B cell (primary cell): ENCODE data around the gene ARPP19. TPM values are rescaled to one million over a fixed set of nuclear protein-coding genes. Genes with fewer than 3 reads are reported as not detected.
"Not testable (repeated sequence)": the region's sequence is repeated elsewhere in the genome, so short reads cannot be mapped to it uniquely, and the experiment has no call there.

Experiments
- ATAC-seq: fragments of 200-7000 bp; cut with Tn5 transposase; one replicate; pipeline ENCODE4 v1.10.0; 2021; ENCODE audit warnings: low read depth, mild to moderate bottlenecking, moderate number of reproducible peaks, moderate library complexity
- CTCF ChIA-PET: fragments of 350-600 bp; sonication (Branson Sonifier 250); formaldehyde crosslinking; loops from one replicate; lab custom pipeline; 2021; ENCODE audit warnings: antibody characterized with exemption, inconsistent platforms; lab: Charles Lee
- POLR2A ChIA-PET: fragments of 350-600 bp; sonication (Branson Sonifier 250); formaldehyde crosslinking; loops from one replicate; lab custom pipeline; 2021; ENCODE audit warnings: antibody characterized with exemption; lab: Charles Lee
- DNase-seq: peaks from one replicate; pipeline ENCODE4 v3.0.0; 2013
- H2AFZ ChIP-seq: 2 replicates; pipeline ENCODE4 v1.6.1; 2012; ENCODE audit warnings: mild to moderate bottlenecking, low read depth, low read length; ENCODE audit not compliant: insufficient read depth, poor library complexity, severe bottlenecking
- H3K27ac ChIP-seq, 2 donors: 1 replicate in 1 of 2; 2 replicates in 1 of 2; pipeline ENCODE4 v1.5.1; 2012 to 2013; ENCODE audit warnings: low read length in 2 of 2, mild to moderate bottlenecking in 2 of 2, moderate library complexity in 1 of 2
- H3K27me3 ChIP-seq, 4 experiments: fragments of 200-600 bp in 1 of 4; sonication (generic) in 1 of 4; replicated peaks in 1 of 4; 1 replicate in 2 of 4; 2 replicates in 2 of 4; pipeline versions ENCODE4 v1.6.1 to v1.7.0; 2013 to 2016; ENCODE audit warnings: low read length in 3 of 4, mild to moderate bottlenecking in 2 of 4, mixed read lengths in 1 of 4, moderate library complexity in 1 of 4; ENCODE audit not compliant: insufficient read depth in 4 of 4, control insufficient read depth in 3 of 4; ENCODE audit errors: control extremely low read depth in 1 of 4
- H3K36me3 ChIP-seq, 2 experiments: replicated peaks in 1 of 2; 1 replicate in 1 of 2; 2 replicates in 1 of 2; pipeline versions ENCODE4 v1.6.1 to v1.7.1; 2013; ENCODE audit warnings: low read length in 1 of 2; ENCODE audit not compliant: insufficient read depth in 2 of 2, control insufficient read depth in 1 of 2; ENCODE audit errors: control extremely low read depth in 1 of 2, extremely low read depth in 1 of 2
- H3K4me1 ChIP-seq, 2 donors: fragments of 200-600 bp in 1 of 2; sonication (generic) in 1 of 2; 1 replicate in 1 of 2; 2 replicates in 1 of 2; pipeline versions ENCODE4 v1.5.1 to v1.6.1; 2013 to 2017; ENCODE audit warnings: low read length in 2 of 2; ENCODE audit not compliant: control insufficient read depth in 2 of 2, insufficient read depth in 2 of 2
- H3K4me2 ChIP-seq: replicated peaks from 2 replicates; pipeline ENCODE3; 2012; ENCODE audit warnings: mild to moderate bottlenecking, low read depth, low read length; ENCODE audit not compliant: poor library complexity, severe bottlenecking
- H3K4me3 ChIP-seq, 5 experiments: fragments of 200-600 bp in 1 of 5; sonication (generic) in 1 of 5; 1 replicate in 3 of 5; 2 replicates in 2 of 5; pipeline versions ENCODE4 v1.5.1 to v1.7.0; 2011 to 2016; ENCODE audit warnings: low read length in 4 of 5, mild to moderate bottlenecking in 4 of 5, low read depth in 2 of 5, control low read depth in 1 of 5, moderate library complexity in 1 of 5; ENCODE audit not compliant: insufficient read depth in 1 of 5; ENCODE audit errors: control extremely low read depth in 1 of 5, extremely low read depth in 1 of 5
- H3K79me2 ChIP-seq: fragments of 200-600 bp; sonication (generic); one replicate; pipeline ENCODE4 v1.6.0; 2016; ENCODE audit warnings: low read length; ENCODE audit not compliant: control insufficient read depth, insufficient read depth
- H3K9ac ChIP-seq: fragments of 200-600 bp; sonication (generic); 2 replicates; pipeline ENCODE4 v1.6.1; 2017; ENCODE audit warnings: mild to moderate bottlenecking, low read length, moderate library complexity
- H3K9me3 ChIP-seq, 3 donors: one replicate each; pipeline versions ENCODE4 v1.6.1 to v1.7.1; 2013; ENCODE audit warnings: low read length in 2 of 3; ENCODE audit not compliant: control insufficient read depth in 2 of 3, insufficient read depth in 1 of 3; ENCODE audit errors: control extremely low read depth in 1 of 3
- H4K20me1 ChIP-seq: 2 replicates; pipeline ENCODE4 v1.6.0; 2012; ENCODE audit warnings: mild to moderate bottlenecking, low read length; ENCODE audit not compliant: insufficient read depth, control insufficient read depth, poor library complexity, severe bottlenecking
- H3K27ac Mint-ChIP-seq: one replicate; pipeline ENCODE4 v1.8.0; 2021; ENCODE audit warnings: mixed read lengths
- H3K27me3 Mint-ChIP-seq: one replicate; pipeline ENCODE4 v1.8.0; 2021; ENCODE audit warnings: mixed read lengths
- H3K4me1 Mint-ChIP-seq: one replicate; pipeline ENCODE4 v1.8.0; 2021; ENCODE audit warnings: mixed read lengths
- H3K4me3 Mint-ChIP-seq: one replicate; pipeline ENCODE4 v1.8.0; 2021; ENCODE audit warnings: mixed read lengths
- H3K9me3 Mint-ChIP-seq: one replicate; pipeline ENCODE4 v1.8.0; 2022; ENCODE audit warnings: mixed read lengths; ENCODE audit not compliant: insufficient read depth
- EZH2 ChIP-seq: IDR thresholded peaks from 2 replicates; pipeline ENCODE4 v1.6.1; 2012; ENCODE audit warnings: borderline replicate concordance, low read depth, mild to moderate bottlenecking, moderate library complexity, low read length; ENCODE audit not compliant: insufficient read depth, poor library complexity, severe bottlenecking
- WGBS: methylation state at CpG from one replicate; pipeline ENCODE4 v1.1.5; 2013; ENCODE audit warnings: missing lambda C conversion rate; ENCODE audit not compliant: insufficient coverage; 5-methylcytosine and 5-hydroxymethylcytosine counted together
- intact Hi-C: fragments of 100-400 bp; cut with micrococcal nuclease; formaldehyde crosslinking; loops from one replicate; pipeline ENCODE4 v1.10.0; 2022
- polyA plus RNA-seq: library from polyadenylated mRNA; depleted of rRNA; stranded (reverse); fragments of >200 nt; gene quantifications from 2 replicates; pipeline ENCODE4 v1.2.3, GENCODE V29; 2012
- total RNA-seq, 2 donors: library from RNA; stranded (reverse); fragments of 120-200 nt in 1 of 2; gene quantifications; 1 replicate in 1 of 2; 2 replicates in 1 of 2; pipeline versions ENCODE4 v1.2.3 to v1.2.4, GENCODE V29; 2013 to 2022
- TF ChIP-seq, protein P1 (sequence below): fragments of 200-600 bp; IDR thresholded peaks from one replicate; pipeline ENCODE4 v1.8.0; 2022; ENCODE audit warnings: antibody characterized with exemption, mild to moderate bottlenecking

Gene ARPP19
- total and polyA plus RNA-seq, 2 donors (not counting 1 experiment from before 2014, with no cell fraction given): 22.0 to 147 TPM

DNA sequence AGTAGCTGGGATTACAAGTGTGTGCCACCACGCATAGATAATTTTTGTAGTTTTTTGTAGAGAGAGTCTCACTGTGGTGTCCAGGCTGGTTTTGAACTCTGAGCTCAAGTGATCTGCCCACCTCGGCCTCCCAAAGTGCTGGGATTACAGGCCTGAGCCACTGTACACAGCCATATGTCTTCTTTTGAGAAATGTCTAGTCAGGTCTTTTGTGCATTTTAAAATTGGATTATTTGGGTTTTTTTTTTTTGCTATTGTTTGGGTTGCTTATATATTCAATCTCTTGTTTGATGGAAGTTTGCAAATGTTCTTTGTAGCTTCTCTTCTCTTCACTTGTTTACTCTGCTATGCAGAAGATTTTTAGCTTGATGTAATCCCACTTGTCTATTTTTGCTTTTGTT is 6.2 kb upstream of the ARPP19 start:
- Histone ChIP-seq H3K4me2 (no peak overlapping the region), H2AFZ (no peak overlapping the region), H3K36me3 (peaks cover 3 to 4% of the 10 kb centered on the region in 2 experiments), H3K9ac (no peak overlapping the region), H3K27me3 (no peaks in the 10 kb centered on the region), H3K4me1 (no peaks in the 10 kb centered on the region), H3K27ac (no peak overlapping the region), H3K9me3 (peaks cover 0 to 4% (median 1%) of the 10 kb centered on the region in 3 donors), H3K4me3 (no peak overlapping the region), H4K20me1 (no peaks in the 10 kb centered on the region), H3K79me2 (no peaks in the 10 kb centered on the region)
- H3K4me3 Mint-ChIP-seq: no peak overlapping the region
- intact Hi-C loops: no loop called here
- ChIA-PET CTCF (no interaction called here), POLR2A (interaction anchor here (0.7 kb wide), 2 partner anchors 48 to 354 kb away, joined by 4 to 5 read pairs; no protein-coding TSS in a partner anchor)
- no peaks in the 10 kb centered on the region for H3K4me1 Mint-ChIP-seq
- 100% methylated on average over 2 of the region's 2 CpGs for WGBS
- H3K27ac Mint-ChIP-seq: no peak overlapping the region
- no peak for TF ChIP-seq EZH2
- TF ChIP-seq, protein P1, sequence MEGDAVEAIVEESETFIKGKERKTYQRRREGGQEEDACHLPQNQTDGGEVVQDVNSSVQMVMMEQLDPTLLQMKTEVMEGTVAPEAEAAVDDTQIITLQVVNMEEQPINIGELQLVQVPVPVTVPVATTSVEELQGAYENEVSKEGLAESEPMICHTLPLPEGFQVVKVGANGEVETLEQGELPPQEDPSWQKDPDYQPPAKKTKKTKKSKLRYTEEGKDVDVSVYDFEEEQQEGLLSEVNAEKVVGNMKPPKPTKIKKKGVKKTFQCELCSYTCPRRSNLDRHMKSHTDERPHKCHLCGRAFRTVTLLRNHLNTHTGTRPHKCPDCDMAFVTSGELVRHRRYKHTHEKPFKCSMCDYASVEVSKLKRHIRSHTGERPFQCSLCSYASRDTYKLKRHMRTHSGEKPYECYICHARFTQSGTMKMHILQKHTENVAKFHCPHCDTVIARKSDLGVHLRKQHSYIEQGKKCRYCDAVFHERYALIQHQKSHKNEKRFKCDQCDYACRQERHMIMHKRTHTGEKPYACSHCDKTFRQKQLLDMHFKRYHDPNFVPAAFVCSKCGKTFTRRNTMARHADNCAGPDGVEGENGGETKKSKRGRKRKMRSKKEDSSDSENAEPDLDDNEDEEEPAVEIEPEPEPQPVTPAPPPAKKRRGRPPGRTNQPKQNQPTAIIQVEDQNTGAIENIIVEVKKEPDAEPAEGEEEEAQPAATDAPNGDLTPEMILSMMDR: no peak
- peaks cover 6% of the 10 kb centered on the region for H3K9me3 Mint-ChIP-seq
- ATAC-seq (no peak), DNase-seq (no peak)
- no peaks in the 10 kb centered on the region for H3K27me3 Mint-ChIP-seq

DNA sequence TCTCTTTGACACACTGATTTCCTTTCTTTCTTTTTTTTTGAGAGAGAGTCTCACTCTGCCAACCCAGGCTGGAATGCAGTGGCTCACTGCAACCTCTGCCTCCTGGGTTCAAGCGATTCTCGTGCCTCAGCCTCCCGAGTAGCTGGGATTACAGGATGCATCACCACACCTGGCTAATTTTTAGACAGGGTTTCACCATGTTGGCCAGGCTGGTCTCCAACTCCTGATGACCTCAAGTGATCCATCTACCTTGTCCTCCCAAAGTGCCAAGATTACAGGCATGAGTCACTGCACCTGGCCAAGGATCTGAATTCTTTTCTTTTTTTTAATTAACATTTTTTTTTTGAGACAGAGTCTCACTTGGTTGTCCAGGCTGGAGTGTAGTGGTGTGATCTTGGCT is 5.8 kb upstream of the ARPP19 start:
- H3K27me3 ChIP-seq, H3K27me3 Mint-ChIP-seq, H3K27ac Mint-ChIP-seq, H3K4me3 Mint-ChIP-seq, DNase-seq, H3K4me2 ChIP-seq, H3K27ac ChIP-seq, H3K4me1 Mint-ChIP-seq, CTCF ChIA-PET, H4K20me1 ChIP-seq, H2AFZ ChIP-seq, intact Hi-C loops, ATAC-seq, H3K4me1 ChIP-seq, H3K9ac ChIP-seq, H3K9me3 ChIP-seq, H3K36me3 ChIP-seq, H3K4me3 ChIP-seq, H3K79me2 ChIP-seq, H3K9me3 Mint-ChIP-seq: not testable (repeated sequence)
- 100% methylated on average over 3 of the region's 3 CpGs for WGBS
- POLR2A ChIA-PET: interaction anchor here (0.7 kb wide), 2 partner anchors 48 to 354 kb away, joined by 4 to 5 read pairs; no protein-coding TSS in a partner anchor
